Common myeloid progenitor, CD34-positive (primary cell): ENCODE measurements around the gene JAKMIP1.

Experiments
- CTCF ChIA-PET: fragments of 350-600 bp; sonication (Branson Sonifier 250); formaldehyde crosslinking; loops from one replicate; lab custom pipeline; 2021; ENCODE audit warnings: antibody characterized with exemption; lab: Charles Lee
- POLR2A ChIA-PET: fragments of 350-600 bp; sonication (Branson Sonifier 250); formaldehyde crosslinking; loops from one replicate; lab custom pipeline; 2021; ENCODE audit warnings: antibody characterized with exemption; lab: Charles Lee
- DNase-seq, 3 donors: peaks; one replicate each; pipeline versions ENCODE4 v3.0.0 to v3.0.0-alpha.2; 2013
- H3K27ac ChIP-seq, 2 experiments: 1 replicate in 1 of 2; 2 replicates in 1 of 2; pipeline ENCODE4 v1.7.0; 2013; ENCODE audit warnings: inconsistent platforms in 2 of 2, low read length in 2 of 2, mild to moderate bottlenecking in 2 of 2, low read depth in 1 of 2, moderate library complexity in 1 of 2; ENCODE audit not compliant: severe bottlenecking in 2 of 2, insufficient read depth in 1 of 2, poor library complexity in 1 of 2
- H3K27me3 ChIP-seq, 5 experiments: replicated peaks in 2 of 5; 1 replicate in 3 of 5; 2 replicates in 2 of 5; pipeline versions ENCODE4 v1.6.1 to v1.7.0; 2013; ENCODE audit warnings: low read length in 4 of 5, mild to moderate bottlenecking in 2 of 5, moderate library complexity in 2 of 5, inconsistent platforms in 1 of 5; ENCODE audit not compliant: insufficient read depth in 5 of 5, control insufficient read depth in 4 of 5
- H3K36me3 ChIP-seq, 4 experiments: 1 replicate in 2 of 4; 2 replicates in 2 of 4; pipeline versions ENCODE4 v1.6.1 to v1.7.0; 2013; ENCODE audit warnings: low read length in 3 of 4, control low read depth in 1 of 4, mild to moderate bottlenecking in 1 of 4; ENCODE audit not compliant: control insufficient read depth in 4 of 4, insufficient read depth in 4 of 4
- H3K4me1 ChIP-seq, 4 experiments: 1 replicate in 3 of 4; 2 replicates in 1 of 4; pipeline versions ENCODE4 v1.6.1 to v1.7.1; 2013; ENCODE audit warnings: low read length in 3 of 4, mild to moderate bottlenecking in 3 of 4, control low read depth in 1 of 4, inconsistent platforms in 1 of 4, moderate library complexity in 1 of 4; ENCODE audit not compliant: control insufficient read depth in 4 of 4, insufficient read depth in 4 of 4; ENCODE audit errors: control extremely low read depth in 1 of 4
- H3K4me3 ChIP-seq, 7 experiments: 1 replicate in 4 of 7; 2 replicates in 3 of 7; pipeline versions ENCODE4 v1.5.1 to v1.7.0; 2013; ENCODE audit warnings: mild to moderate bottlenecking in 7 of 7, low read length in 6 of 7, moderate library complexity in 6 of 7, inconsistent platforms in 2 of 7, low read depth in 2 of 7, control low read depth in 1 of 7; ENCODE audit not compliant: insufficient read depth in 4 of 7, control insufficient read depth in 1 of 7; ENCODE audit errors: extremely low read depth in 1 of 7
- H3K9me3 ChIP-seq, 5 experiments: 1 replicate in 4 of 5; 2 replicates in 1 of 5; pipeline versions ENCODE4 v1.6.1 to v1.7.1; 2013; ENCODE audit warnings: low read length in 4 of 5, mild to moderate bottlenecking in 2 of 5, inconsistent platforms in 1 of 5, low read depth in 1 of 5, moderate library complexity in 1 of 5; ENCODE audit not compliant: control insufficient read depth in 4 of 5, insufficient read depth in 2 of 5; ENCODE audit errors: control extremely low read depth in 1 of 5
- WGBS: methylation state at CpG from one replicate; pipeline ENCODE4 v1.1.5; 2013; ENCODE audit not compliant: insufficient coverage; 5-methylcytosine and 5-hydroxymethylcytosine counted together

The JAKMIP1 gene

DNA sequence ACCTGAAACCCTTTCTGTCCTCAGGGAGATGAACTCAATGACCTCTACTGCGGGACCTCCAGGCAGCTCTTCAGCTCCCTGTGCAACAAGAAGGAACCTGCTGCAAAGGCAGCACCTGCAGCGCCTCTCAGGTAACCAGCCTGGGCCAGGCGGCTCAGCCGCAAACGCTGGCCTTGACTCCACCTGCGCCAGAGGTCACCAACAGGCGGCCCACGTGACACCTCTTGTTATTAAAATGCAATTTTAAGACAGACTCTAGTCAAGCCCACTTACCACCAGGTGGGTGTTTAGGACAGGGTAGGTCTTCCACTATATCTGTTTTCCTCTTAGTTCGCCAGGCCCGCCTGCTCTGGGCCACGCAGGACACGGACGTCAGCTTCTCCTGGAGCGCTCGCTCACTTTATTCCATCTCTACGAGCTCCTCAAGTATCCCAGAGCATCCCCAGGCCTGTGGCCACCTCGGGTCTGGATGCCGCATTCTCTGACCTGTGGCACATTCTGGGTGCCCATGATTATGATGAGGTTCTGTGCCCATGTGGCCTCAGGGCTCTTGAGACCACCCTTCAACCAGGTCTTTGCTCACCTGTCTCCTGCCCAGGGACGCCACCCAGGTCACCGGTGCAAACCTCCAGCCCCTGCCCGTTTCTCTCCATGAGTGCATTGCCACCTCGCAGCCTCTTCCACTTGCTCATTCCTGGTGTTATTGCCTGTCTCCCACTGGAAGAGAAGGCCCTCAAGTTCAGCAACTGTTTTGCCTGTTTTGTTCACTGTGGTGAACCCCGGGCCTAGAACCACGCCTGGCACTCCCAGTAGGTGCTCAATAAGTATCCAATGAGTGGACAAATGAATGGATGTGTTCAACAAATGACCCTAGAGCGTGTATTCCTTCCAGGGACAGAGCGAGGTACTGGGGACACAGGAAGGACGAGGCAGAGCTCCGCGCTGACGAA lies 32.8 kb upstream of the JAKMIP1 start:
- Histone ChIP-seq H3K4me3 (no peak overlapping the region), H3K27me3 (peaks cover 0 to 23% (median 0%) of the 10 kb centered on the region in 5 experiments), H3K36me3 (no peaks in the 10 kb centered on the region), H3K27ac (no peak overlapping the region), H3K9me3 (no peaks in the 10 kb centered on the region), H3K4me1 (no peaks in the 10 kb centered on the region)
- ChIA-PET POLR2A (no interaction called here), CTCF (no interaction called here)
- DNase-seq, result no peak
- 94% methylated on average over 30 of the region's 30 CpGs for WGBS

DNA sequence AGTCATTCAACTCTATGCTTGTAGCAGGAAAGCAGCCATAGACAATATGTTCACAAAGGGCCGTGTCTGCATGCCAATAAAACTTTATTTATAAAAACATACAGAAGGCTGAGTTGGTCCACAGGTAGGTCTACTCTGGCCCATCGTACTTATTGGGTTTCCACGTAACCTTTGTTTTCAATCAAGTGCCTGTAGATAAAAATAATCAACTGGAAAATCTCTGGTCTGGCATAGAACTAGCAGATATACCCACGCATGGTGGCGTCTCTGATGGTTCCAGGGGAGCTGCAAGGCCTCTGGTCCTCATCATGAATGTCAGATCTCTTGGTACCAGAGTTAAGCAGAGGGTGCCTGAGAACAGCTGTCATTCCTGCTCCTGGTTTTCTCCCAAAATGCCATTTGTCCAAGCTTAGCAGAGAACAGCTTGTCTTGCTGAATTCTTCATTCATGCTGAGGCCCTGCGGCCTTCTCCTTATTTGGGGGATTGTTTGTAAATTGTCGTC lies 31.4 kb upstream of the JAKMIP1 start:
- no peak for DNase-seq
- CTCF ChIA-PET, result interaction anchor here (0.6 to 1.8 kb wide), 3 partner anchors 19 to 234 kb away, joined by 3 to 4 read pairs (median 3); no protein-coding TSS in a partner anchor
- Histone ChIP-seq H3K4me3 (no peak overlapping the region), H3K27me3 (peaks cover 0 to 19% (median 0%) of the 10 kb centered on the region in 5 experiments), H3K36me3 (no peaks in the 10 kb centered on the region), H3K27ac (no peak overlapping the region), H3K4me1 (no peaks in the 10 kb centered on the region), H3K9me3 (no peaks in the 10 kb centered on the region)
- whole genome bisulfite sequencing, result 96% methylated on average over 5 of the region's 7 CpGs
- POLR2A ChIA-PET, result no interaction called here

GRCh38 chr4:6230827-6231662 lies 30.7 kb upstream of the JAKMIP1 start:
- Histone ChIP-seq H3K9me3 (no peaks in the 10 kb centered on the region), H3K27ac (no peak overlapping the region), H3K36me3 (no peaks in the 10 kb centered on the region), H3K4me3 (no peak overlapping the region), H3K27me3 (peaks cover 0 to 20% (median 0%) of the 10 kb centered on the region in 5 experiments), H3K4me1 (no peaks in the 10 kb centered on the region)
- WGBS, result 95% methylated on average over 18 of the region's 21 CpGs
- POLR2A ChIA-PET, result no interaction called here
- no peak for DNase-seq
- CTCF ChIA-PET, result interaction anchor here (0.6 to 1.8 kb wide), 3 partner anchors 20 to 235 kb away, joined by 3 to 4 read pairs (median 3); no protein-coding TSS in a partner anchor

- POLR2A ChIA-PET, result no interaction called here
- Histone ChIP-seq H3K4me1 (no peaks in the 10 kb centered on the region), H3K9me3 (no peaks in the 10 kb centered on the region), H3K27me3 (peaks cover 0 to 18% (median 0%) of the 10 kb centered on the region in 5 experiments), H3K36me3 (no peaks in the 10 kb centered on the region), H3K27ac (no peak overlapping the region), H3K4me3 (no peak overlapping the region)
- DNase-seq, result no peak
- WGBS, result 67% methylated on average over 3 of the region's 3 CpGs
- CTCF ChIA-PET, result interaction anchor here (1.8 kb wide), 1 partner anchor 24 kb away, joined by 4 read pairs; no protein-coding TSS in a partner anchor
These were observed 30.1 kb upstream of the JAKMIP1 start for GRCh38 chr4:6230502-6230785.

DNA sequence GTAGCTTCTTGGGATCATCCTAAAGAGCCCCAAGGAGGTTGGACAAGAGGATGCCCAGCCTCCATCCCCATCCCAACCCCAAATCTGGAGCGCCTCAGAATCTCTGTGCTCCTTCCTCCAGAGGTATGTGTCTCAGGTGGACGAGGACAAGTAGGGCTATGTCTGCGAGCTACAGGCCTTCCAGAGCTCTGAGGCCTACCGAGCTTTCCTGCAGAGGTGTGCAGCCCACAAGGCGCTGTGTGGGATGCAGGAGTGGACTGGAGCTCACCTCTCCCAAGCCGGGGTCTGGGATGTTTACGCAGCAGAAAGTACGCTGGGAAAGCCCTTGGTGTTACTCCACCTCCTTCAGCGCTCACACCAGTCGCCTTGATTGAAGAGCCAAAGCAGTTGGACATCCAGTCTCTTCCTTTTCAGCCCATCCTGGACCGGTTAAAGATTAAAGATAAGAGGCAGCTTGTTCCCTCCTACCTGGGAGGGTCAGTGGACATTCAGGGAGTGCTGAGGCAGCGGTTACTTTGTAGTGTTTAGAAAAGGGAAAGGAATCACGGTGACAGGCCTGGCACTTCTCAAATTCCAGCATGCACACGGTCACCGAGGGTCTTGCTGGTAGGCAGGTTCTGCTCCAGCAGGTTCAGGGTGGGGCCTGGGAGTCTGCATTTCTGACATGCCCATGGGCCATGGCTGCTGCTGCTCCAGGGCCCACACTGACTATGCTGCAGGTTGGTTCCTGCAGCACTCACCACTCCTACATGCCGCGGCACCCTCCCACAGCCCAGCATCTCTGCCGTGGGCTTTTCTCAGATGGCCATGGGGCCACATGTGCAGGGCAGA lies 29.5 kb upstream of the JAKMIP1 start:
- no peaks in the 10 kb centered on the region for H3K9me3 ChIP-seq
- no peaks in the 10 kb centered on the region for H3K4me1 ChIP-seq
- H3K4me3 ChIP-seq, result no peak overlapping the region
- H3K36me3 ChIP-seq, result no peaks in the 10 kb centered on the region
- ChIA-PET CTCF (interaction anchor here (1.8 kb wide), 1 partner anchor 25 kb away, joined by 4 read pairs; no protein-coding TSS in a partner anchor), POLR2A (no interaction called here)
- H3K27ac ChIP-seq, result no peak overlapping the region
- WGBS, result 96% methylated on average over 14 of the region's 18 CpGs
- no peak for DNase-seq
- H3K27me3 ChIP-seq, result peaks cover 0 to 14% (median 0%) of the 10 kb centered on the region in 5 experiments

GRCh38 chr4:6229095-6229494 lies 28.7 kb upstream of the JAKMIP1 start:
- H3K4me1 ChIP-seq, result no peaks in the 10 kb centered on the region
- H3K4me3 ChIP-seq, result no peak overlapping the region
- H3K27ac ChIP-seq, result no peak overlapping the region
- no peaks in the 10 kb centered on the region for H3K36me3 ChIP-seq
- peaks cover 0 to 20% (median 0%) of the 10 kb centered on the region in 5 experiments for H3K27me3 ChIP-seq
- ChIA-PET CTCF (no interaction called here), POLR2A (no interaction called here)
- DNase-seq, result no peak
- 85% methylated on average over 6 of the region's 7 CpGs for WGBS
- no peaks in the 10 kb centered on the region for H3K9me3 ChIP-seq
